ENCODE results near the gene XCL1. TPM values are rescaled to one million over a fixed set of nuclear protein-coding genes. Genes with fewer than 3 reads are reported as not detected.

XCL1 gene
- total RNA-seq, 1 experiment from 2014 or later = 0.26 TPM

- no peak for TF ChIP-seq CTCF (conservative IDR thresholded peaks at IDR 0.05)
- no peak overlapping the region for H3K23ac ChIP-seq (ENCODE audit: insufficient read length, low read depth, low read length)
- H3K79me1 ChIP-seq (ENCODE audit: insufficient read depth, low read depth, low read length, poor library complexity, severe bottlenecking) = no peaks in the 10 kb centered on the region
- Mint-ChIP-seq H3K27ac (peak overlapping the region in 2 of 3 experiments; percentile 38 to 78; a peak in 3 of 7 replicates), H3K4me1 (peaks cover 13% of the 10 kb centered on the region in 2 experiments), H3K27me3 (ENCODE audit: low read depth) (no peaks in the 10 kb centered on the region), H3K4me3 (no peak overlapping the region), H3K36me3 (ENCODE audit: insufficient read depth in 1 of 3, low read depth in 3 of 3) (no peaks in the 10 kb centered on the region), H3K9me3 (no peaks in the 10 kb centered on the region)
- no peak overlapping the region for H3T11ph ChIP-seq (ENCODE audit: low read length)
- H4K8ac ChIP-seq (replicated peaks; ENCODE audit: insufficient read length, low read depth, low read length) = no peak overlapping the region
- no peak overlapping the region for H3K9ac ChIP-seq (ENCODE audit: extremely low read depth, insufficient read length, low read length)
- H3K56ac ChIP-seq (ENCODE audit: insufficient read length, low read depth, low read length) = no peak overlapping the region
- no peak overlapping the region for H3K14ac ChIP-seq (ENCODE audit: insufficient read depth, low read length)
- H3K9me3 ChIP-seq (ENCODE audit: control insufficient read depth, low read depth, low read length) = no peaks in the 10 kb centered on the region
- H3K27ac ChIP-seq (ENCODE audit: insufficient read length, low read depth, low read length) = no peak overlapping the region
- H3K18ac ChIP-seq (ENCODE audit: insufficient read length, low read depth, low read length) = no peak overlapping the region
- H2BK12ac ChIP-seq (ENCODE audit: insufficient read length, low read depth, low read length) = no peak overlapping the region
- no peaks in the 10 kb centered on the region for H4K20me1 ChIP-seq (ENCODE audit: control insufficient read depth, insufficient read depth, insufficient read length)
- no peaks in the 10 kb centered on the region for H3K27me3 ChIP-seq (ENCODE audit: insufficient read depth, low read length)
- no peaks in the 10 kb centered on the region for H3K79me2 ChIP-seq (ENCODE audit: insufficient read depth, low read length)
- DNase-seq = no peak
- no peaks in the 10 kb centered on the region; the same call in 1 of the 2 replicates for H3K4me1 ChIP-seq (ENCODE audit: insufficient read depth, low read length)
- no peak overlapping the region for H2BK120ac ChIP-seq (ENCODE audit: low read depth, low read length, poor library complexity, severe bottlenecking)
- H2AFZ ChIP-seq (ENCODE audit: low read length) = no peak overlapping the region
- H3K4me2 ChIP-seq (ENCODE audit: insufficient read depth, insufficient read length, low read length) = no peak overlapping the region
- H2BK5ac ChIP-seq (ENCODE audit: insufficient read length, low read length) = no peak overlapping the region
- H3K23me2 ChIP-seq (ENCODE audit: insufficient read length, low read depth, low read length, poor library complexity, severe bottlenecking) = no peaks in the 10 kb centered on the region
- no peak overlapping the region for H4K91ac ChIP-seq (ENCODE audit: insufficient read length, low read depth, low read length)
- H2BK20ac ChIP-seq (ENCODE audit: low read depth, low read length, poor library complexity, severe bottlenecking) = no peak overlapping the region
- no peak overlapping the region for H4K5ac ChIP-seq (ENCODE audit: insufficient read length, low read depth, low read length)
- H2BK15ac ChIP-seq (ENCODE audit: low read depth, low read length) = no peak overlapping the region
- H3K4ac ChIP-seq (ENCODE audit: low read depth, low read length) = no peak overlapping the region
- WGBS (ENCODE audit: extremely low coverage, insufficient read length, low lambda C conversion rate) = no CpG with 5 or more reads among the region's 3 CpGs
- H2AK5ac ChIP-seq (ENCODE audit: insufficient read length, low read length) = no peak overlapping the region
Measured at GRCh38 chr1:168555508-168556046, 20.8 kb upstream of the XCL1 start.
